ENCODE measurements around the gene PCDHB16.
A peak's percentile ranks its signal among the peaks of the same experiment; 100 is the strongest.
"Not testable (repeated sequence)": the region's sequence is repeated elsewhere in the genome, so short reads cannot be mapped to it uniquely, and the experiment has no call there.

The PCDHB16 gene

DNA sequence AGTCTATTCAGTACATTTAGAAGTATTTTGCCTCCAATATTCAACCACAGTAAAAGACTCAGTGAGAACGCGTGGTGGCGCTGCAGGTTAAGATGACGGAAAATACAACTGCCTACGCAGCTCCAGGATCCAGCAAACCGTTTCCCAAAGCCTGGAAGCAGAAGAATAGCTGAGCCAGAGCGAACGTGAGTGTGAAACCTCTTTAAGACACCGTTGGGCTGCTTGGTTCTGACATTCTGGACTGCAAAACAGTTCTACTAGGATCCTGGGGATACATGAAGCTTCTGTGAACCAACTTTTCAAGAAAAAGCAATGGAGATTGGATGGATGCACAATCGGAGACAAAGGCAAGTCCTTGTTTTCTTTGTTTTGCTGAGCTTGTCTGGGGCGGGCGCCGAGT lies at the start of gene PCDHB16:
PCDHB16 (plus strand) TSS at position 140 of the 400 bp plus-strand sequence; CDS start at position 313, 173 bp downstream.
- DNase-seq, result no peak

DNA sequence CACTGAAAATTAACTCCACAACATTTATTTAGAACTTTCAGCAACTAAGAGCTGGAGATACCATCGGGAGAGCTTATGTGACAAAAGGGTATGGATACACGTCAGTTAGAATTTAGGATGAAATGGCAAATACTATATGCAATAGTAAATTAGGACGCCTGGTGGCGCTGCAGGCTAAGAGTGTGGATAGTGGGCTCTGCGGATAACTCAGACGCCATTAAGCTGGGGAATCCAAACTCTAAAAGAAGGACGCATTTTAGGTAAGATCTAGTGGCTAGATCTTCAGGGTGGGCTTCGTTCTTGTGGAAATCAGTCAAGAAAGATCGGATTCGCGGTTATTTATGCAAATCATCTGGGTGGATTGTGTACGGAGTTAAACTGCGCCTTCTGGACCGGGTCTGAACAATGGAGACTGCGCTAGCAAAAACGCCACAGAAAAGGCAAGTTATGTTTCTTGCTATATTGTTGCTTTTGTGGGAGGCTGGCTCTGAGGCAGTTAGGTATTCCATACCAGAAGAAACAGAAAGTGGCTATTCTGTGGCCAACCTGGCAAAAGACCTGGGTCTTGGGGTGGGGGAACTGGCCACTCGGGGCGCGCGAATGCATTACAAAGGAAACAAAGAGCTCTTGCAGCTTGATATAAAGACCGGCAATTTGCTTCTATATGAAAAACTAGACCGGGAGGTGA lies 47.0 kb upstream of the PCDHB16 start, which contains the start of gene PCDHB5:
PCDHB5 (plus strand) TSS at position 177 of the 688 bp plus-strand sequence; CDS start at position 406, 229 bp downstream.
- DNase-seq, result peak; percentile 5

DNA sequence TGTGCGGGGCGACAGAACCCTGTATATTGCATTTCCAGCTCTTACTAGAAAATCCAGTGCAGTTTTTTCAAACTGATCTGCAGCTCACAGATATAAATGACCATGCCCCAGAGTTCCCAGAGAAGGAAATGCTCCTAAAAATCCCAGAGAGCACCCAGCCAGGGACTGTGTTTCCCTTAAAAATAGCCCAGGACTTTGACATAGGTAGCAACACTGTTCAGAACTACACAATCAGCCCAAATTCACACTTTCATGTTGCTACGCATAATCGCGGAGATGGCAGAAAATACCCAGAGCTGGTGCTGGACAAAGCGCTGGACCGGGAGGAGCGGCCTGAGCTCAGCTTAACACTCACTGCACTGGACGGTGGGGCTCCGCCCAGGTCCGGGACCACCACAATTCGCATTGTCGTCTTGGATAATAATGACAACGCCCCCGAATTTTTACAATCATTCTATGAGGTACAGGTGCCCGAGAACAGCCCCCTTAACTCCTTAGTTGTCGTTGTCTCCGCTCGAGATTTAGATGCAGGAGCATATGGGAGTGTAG lies 46.4 kb upstream of the PCDHB16 start:
- no peak for DNase-seq

DNA sequence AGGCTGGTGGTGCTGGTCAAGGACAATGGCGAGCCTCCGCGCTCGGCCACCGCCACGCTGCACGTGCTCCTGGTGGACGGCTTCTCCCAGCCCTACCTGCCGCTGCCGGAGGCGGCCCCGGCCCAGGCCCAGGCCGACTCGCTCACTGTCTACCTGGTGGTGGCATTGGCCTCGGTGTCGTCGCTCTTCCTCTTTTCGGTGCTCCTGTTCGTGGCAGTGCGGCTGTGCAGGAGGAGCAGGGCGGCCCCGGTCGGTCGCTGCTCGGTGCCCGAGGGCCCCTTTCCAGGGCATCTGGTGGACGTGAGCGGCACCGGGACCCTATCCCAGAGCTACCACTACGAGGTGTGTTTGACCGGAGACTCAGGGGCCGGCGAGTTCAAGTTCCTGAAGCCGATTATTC lies 44.8 kb upstream of the PCDHB16 start:
- not testable (repeated sequence) for DNase-seq

DNA sequence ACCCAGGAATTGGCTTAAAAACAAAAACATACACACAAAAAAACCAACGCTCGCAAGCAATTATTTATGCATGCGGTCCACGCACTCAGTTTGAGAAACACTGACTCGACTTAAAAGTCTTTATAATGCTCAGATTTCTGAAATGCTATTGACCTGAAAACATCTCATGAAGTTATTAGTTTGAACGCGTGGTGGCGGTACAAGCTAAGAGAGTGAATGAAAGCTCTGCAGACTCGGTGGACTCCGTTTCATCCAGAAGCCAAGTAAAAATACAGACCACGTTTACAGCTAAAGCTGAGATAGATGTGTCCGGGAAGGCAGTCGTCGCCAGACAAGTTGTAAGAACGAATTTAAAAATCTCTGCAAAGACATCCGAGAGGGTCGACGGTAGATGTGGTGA lies 32.4 kb upstream of the PCDHB16 start, which contains the start of gene PCDHB6:
PCDHB6 (plus strand) TSS at position 246 of the 400 bp plus-strand sequence. CDS start 201 bp downstream, outside the sequence.
- peak; percentile 1 for DNase-seq

DNA sequence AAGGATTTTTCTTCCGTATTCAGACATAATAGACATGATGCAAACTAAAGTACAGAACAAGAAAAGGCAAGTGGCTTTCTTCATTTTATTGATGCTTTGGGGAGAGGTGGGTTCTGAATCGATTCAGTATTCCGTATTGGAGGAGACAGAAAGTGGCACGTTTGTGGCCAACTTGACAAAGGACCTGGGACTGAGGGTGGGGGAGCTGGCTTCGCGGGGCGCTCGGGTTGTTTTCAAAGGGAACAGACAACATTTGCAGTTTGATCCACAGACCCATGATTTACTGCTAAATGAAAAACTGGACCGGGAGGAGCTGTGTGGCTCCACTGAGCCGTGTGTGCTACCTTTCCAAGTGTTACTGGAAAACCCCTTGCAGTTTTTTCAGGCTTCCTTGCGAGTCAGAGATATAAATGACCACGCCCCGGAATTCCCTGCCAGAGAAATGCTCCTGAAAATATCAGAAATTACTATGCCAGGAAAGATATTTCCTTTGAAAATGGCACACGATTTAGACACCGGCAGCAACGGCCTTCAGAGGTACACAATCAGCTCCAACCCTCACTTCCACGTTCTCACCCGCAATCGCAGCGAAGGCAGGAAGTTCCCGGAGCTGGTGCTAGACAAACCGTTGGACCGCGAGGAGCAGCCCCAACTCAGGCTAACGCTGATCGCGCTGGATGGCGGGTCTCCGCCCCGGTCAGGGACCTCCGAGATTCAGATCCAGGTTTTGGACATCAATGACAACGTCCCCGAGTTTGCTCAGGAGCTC lies 31.8 kb upstream of the PCDHB16 start:
- DNase-seq, result no peak

DNA sequence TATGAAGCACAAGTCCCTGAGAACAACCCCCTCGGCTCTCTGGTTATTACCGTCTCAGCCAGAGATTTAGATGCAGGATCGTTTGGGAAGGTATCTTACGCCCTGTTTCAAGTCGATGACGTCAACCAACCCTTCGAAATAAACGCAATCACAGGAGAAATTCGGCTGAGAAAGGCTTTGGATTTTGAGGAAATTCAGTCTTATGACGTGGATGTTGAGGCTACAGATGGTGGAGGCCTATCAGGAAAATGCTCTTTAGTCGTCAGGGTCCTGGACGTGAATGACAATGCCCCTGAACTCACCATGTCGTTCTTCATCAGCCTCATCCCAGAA lies 31.2 kb upstream of the PCDHB16 start:
- no peak for DNase-seq

DNA sequence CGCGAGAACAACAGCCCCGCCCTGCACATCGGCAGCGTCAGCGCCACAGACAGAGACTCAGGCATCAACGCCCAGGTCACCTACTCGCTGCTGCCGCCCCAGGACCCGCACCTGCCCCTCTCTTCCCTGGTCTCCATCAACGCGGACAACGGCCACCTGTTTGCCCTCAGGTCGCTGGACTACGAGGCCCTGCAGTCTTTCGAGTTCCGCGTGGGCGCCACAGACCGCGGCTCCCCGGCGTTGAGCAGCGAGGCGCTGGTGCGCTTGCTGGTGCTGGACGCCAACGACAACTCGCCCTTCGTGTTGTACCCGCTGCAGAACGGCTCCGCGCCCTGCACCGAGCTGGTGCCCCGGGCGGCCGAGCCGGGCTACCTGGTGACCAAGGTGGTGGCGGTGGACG lies 30.6 kb upstream of the PCDHB16 start:
- DNase-seq, result not testable (repeated sequence)

DNA sequence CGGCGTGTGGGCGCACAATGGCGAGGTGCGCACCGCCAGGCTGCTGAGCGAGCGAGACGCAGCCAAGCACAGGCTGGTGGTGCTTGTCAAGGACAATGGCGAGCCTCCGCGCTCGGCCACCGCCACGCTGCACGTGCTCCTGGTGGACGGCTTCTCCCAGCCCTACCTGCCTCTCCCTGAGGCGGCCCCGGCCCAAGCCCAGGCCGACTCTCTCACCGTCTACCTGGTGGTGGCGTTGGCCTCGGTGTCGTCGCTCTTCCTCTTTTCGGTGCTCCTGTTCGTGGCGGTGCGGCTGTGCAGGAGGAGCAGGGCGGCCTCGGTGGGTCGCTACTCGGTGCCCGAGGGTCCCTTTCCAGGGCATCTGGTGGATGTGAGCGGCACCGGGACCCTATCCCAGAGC lies 30.1 kb upstream of the PCDHB16 start:
- DNase-seq, result not testable (repeated sequence)

DNA sequence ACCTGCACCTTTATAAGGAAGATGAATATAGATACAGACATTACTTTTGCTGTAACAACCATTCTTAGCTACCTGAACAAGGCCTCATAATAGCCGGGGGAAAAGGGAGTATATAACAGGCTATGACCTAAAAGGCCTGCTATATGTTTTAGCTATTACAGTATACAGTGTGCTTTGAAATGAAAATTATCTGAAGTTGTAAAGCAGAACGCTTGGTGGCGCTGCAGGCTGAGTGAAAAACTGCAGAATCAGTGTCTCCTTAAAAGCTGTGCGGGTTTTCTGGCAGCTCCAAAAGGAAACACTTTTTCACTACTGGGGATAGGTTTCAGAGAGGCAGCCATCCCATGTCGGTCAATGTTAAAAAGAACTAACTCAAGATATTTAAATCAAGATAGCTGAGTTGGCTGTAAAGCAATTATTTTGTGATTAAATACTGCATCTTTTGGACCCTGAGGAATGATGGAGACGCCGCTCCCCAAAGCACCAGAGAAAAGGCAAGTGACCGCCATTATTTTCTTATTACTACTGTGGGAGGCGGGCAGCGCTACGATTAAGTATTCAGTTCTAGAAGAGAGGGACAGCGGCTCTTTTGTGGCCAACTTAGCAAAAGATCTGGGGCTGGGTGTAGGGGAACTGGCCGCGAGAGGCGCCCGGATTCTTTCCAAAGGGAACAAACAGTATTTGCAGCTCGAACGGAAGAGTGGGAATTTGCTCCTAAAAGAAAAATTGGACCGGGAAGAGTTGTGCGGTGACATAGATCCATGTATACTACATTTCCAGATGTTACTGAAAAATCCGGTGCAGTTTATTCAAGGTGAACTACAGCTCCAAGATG lies 26.4 kb upstream of the PCDHB16 start:
- DNase-seq, result no peak

DNA sequence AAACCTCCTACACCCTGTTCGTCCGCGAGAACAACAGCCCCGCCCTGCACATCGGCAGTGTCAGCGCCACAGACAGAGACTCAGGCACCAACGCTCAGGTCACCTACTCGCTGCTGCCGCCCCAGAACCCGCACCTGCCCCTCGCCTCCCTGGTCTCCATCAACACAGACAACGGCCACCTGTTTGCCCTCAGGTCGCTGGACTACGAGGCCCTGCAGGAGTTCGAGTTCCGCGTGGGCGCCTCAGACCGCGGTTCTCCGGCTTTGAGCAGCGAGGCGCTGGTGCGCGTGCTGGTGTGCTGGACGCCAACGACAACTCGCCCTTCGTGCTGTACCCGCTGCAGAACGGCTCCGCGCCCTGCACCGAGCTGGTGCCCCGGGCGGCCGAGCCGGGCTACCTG lies 24.8 kb upstream of the PCDHB16 start:
- not testable (repeated sequence) for DNase-seq

DNA sequence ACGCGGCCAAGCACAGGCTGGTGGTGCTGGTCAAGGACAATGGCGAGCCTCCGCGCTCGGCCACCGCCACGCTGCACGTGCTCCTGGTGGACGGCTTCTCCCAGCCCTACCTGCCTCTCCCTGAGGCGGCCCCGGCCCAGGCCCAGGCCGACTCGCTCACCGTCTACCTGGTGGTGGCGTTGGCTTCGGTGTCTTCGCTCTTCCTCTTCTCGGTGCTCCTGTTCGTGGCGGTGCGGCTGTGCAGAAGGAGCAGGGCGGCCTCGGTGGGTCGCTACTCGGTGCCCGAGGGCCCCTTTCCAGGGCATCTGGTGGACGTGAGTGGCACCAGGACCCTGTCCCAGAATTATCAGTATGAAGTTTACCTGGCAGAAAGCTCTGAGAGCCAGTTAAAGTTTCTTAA lies 24.3 kb upstream of the PCDHB16 start:
- not testable (repeated sequence) for DNase-seq

DNA sequence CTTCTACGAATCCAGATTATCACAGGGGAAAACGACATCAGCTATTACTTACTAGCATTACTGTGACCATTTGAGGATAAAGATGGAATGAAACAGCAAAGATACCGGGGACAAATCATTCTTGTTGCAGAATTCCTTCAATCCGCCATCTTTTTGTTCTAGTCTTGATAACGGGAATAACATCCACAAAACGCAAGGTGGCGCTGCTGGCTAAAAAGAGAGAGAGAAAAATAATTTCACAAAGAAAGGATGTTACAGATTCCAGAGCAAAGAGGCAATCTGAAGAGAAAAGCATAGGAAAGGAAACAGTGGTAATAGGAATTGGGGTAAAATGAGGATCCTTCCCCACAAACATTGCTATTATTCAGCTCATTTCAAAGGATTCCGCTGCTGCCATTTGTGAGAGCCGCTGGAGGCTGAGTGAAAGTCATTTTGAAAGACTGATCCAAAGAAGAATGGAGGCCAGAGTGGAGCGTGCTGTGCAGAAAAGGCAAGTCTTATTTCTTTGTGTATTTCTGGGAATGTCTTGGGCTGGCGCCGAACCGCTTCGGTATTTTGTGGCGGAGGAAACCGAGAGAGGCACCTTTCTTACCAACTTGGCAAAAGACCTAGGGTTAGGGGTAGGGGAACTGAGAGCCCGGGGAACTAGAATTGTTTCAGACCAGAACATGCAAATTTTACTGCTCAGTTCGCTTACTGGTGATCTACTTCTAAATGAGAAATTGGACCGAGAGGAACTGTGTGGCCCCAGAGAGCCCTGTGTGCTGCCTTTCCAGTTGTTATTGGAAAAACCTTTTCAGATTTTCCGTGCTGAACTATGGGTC lies 9.6 kb upstream of the PCDHB16 start, which contains the start of gene PCDHB7:
PCDHB7 (plus strand) TSS at position 264 of the 824 bp plus-strand sequence; CDS start at position 456, 192 bp downstream.
- peak; percentile 3 for DNase-seq

DNA sequence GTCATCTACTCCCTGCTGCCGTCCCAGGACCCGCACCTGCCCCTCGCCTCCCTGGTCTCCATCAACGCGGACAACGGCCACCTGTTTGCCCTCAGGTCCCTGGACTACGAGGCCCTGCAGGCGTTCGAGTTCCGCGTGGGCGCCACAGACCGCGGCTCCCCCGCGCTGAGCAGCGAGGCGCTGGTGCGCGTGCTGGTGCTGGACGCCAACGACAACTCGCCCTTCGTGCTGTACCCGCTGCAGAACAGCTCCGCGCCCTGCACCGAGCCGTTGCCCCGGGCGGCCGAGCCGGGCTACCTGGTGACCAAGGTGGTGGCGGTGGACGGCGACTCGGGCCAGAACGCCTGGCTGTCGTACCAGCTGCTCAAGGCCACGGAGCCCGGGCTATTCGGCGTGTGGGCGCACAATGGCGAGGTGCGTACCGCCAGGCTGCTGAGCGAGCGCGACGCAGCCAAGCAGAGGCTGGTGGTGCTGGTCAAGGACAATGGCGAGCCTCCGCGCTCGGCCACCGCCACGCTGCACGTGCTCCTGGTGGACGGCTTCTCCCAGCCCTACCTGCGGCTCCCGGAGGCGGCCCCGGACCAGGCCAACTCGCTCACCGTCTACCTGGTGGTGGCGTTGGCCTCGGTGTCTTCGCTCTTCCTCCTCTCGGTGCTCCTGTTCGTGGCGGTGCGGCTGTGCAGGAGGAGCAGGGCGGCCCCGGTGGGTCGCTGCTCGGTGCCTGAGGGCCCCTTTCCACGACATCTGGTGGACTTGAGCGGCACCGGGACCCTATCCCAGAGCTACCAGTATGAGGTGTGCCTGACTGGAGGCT lies 7.7 kb upstream of the PCDHB16 start:
- DNase-seq, result not testable (repeated sequence)

DNA sequence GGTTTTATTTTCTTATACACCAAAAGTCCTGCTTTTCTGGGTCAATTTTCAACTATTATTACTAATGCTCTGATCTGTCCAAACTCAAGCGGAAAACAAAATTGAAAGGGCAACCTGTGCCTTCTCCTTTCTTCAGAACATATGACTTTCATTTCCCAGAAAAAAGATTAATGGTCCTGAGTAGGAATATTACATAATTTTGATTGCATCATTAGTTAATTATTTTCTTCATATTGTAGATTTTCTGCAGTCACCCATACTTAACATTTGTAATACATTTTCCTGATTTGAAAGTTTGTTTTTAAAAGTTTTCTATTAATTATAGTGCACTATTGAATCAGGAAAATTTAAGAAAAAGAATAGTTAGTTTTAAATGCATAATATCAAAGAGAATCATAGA lies 6.3 kb upstream of the PCDHB16 start:
- DNase-seq, result no peak

DNA sequence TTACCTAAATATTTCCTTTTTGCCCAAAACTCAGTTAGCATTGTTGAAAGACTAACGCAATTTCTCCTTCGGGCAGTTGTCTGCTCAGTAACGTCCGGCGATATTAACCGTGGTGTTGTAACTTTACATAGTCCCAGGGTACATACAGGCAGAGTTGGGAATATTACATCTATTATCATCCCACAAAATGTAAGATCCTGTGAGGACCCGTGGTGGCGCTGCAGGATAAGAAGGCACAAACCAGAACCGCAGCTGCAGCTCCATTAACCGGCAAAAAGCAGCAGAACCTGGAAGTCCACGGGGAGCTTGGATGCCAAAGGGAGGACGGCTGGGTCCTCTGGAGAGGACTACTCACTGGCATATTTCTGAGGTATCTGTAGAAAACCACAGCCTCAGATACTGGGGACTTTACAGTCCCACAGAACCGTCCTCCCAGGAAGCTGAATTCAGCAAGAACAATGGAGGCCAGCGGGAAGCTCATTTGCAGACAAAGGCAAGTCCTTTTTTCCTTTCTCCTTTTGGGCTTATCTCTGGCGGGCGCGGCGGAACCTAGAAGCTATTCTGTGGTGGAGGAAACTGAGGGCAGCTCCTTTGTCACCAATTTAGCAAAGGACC lies 4.5 kb upstream of the PCDHB16 start, which contains the start of gene PCDHB8:
PCDHB8 (plus strand) TSS at position 214 of the 615 bp plus-strand sequence; CDS start at position 459, 245 bp downstream.
- not testable (repeated sequence) for DNase-seq

DNA sequence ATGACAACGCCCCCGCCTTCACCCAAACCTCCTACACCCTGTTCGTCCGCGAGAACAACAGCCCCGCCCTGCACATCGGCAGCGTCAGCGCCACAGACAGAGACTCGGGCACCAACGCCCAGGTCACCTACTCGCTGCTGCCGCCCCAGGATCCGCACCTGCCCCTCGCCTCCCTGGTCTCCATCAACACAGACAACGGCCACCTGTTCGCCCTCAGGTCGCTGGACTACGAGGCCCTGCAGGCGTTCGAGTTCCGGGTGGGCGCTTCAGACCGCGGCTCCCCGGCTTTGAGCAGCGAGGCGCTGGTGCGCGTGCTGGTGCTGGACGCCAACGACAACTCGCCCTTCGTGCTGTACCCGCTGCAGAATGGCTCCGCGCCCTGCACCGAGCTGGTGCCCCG lies 2.8 kb upstream of the PCDHB16 start:
- DNase-seq, result not testable (repeated sequence)

DNA sequence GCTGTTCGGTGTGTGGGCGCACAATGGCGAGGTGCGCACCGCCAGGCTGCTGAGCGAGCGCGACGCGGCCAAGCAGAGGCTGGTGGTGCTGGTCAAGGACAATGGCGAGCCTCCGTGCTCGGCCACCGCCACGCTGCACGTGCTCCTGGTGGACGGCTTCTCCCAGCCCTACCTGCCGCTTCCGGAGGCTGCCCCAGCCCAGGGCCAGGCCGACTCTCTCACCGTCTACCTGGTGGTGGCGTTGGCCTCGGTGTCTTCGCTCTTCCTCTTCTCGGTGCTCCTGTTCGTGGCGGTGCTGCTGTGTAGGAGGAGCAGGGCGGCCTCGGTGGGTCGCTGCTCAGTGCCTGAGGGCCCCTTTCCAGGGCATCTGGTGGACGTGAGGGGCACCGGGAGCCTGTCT lies 2.3 kb upstream of the PCDHB16 start:
- not testable (repeated sequence) for DNase-seq

DNA sequence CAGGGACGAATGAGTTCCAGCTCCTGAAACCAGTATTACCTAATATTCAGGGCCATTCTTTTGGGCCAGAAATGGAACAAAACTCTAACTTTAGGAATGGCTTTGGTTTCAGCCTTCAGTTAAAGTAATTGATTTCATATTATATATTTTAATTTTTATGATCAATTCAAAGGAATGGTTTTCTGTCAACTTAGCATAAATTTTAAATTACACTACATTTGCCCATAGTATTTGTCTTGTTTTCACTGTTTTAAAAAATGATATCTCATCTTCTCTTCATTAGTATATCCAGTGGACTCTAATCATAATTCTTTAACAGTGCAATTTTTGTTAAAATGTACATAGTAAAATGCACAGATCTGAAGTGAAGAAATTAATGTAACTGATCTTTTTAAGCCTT lies 1.9 kb upstream of the PCDHB16 start:
- no peak for DNase-seq
